Muscle of leg (tissue), 11 donors: Measurements from ENCODE around the gene CDH22. TPM values are rescaled to one million over a fixed set of nuclear protein-coding genes. Genes with fewer than 3 reads are reported as not detected.
A peak's percentile ranks its signal among the peaks of the same experiment; 100 is the strongest.

Experiments used
- DNase-seq: peaks from one replicate; pipeline ENCODE4 v3.0.0; 2013
- H3K27ac ChIP-seq: one replicate; pipeline ENCODE4 v1.5.1; 2013; ENCODE audit warnings: mild to moderate bottlenecking, low read length, control low read depth
- H3K27me3 ChIP-seq: one replicate; pipeline ENCODE4 v1.6.1; 2013; ENCODE audit warnings: low read length; ENCODE audit not compliant: control insufficient read depth, insufficient read depth
- H3K36me3 ChIP-seq: one replicate; pipeline ENCODE4 v1.6.1; 2013; ENCODE audit warnings: low read length; ENCODE audit not compliant: control insufficient read depth, insufficient read depth
- H3K4me1 ChIP-seq: one replicate; pipeline ENCODE4 v1.6.1; 2013; ENCODE audit warnings: low read length; ENCODE audit not compliant: control insufficient read depth, insufficient read depth
- H3K4me3 ChIP-seq: one replicate; pipeline ENCODE4 v1.5.1; 2013; ENCODE audit warnings: low read length, control low read depth
- H3K9me3 ChIP-seq: replicated peaks from 2 replicates; pipeline ENCODE4 v1.6.1; 2013; ENCODE audit warnings: low read depth, low read length; ENCODE audit not compliant: control insufficient read depth
- WGBS: methylation state at CpG from one replicate; pipeline ENCODE4 v1.1.5; 2013; ENCODE audit warnings: missing lambda C conversion rate; ENCODE audit not compliant: insufficient coverage; 5-methylcytosine and 5-hydroxymethylcytosine counted together
- polyA plus RNA-seq, 8 donors: library from polyadenylated mRNA; unstranded; fragments of 120-200 nt; gene quantifications; one replicate each; pipeline versions ENCODE4 v1.2.1 to v1.2.3, GENCODE V29; 2013; ENCODE audit warnings: inconsistent platforms in 1 of 8, low replicate concordance in 1 of 8; ENCODE audit not compliant: insufficient read length in 8 of 8, insufficient read depth in 1 of 8
- total RNA-seq: library from RNA; stranded (reverse); fragments of 120-200 nt; gene quantifications from one replicate; pipeline ENCODE4 v1.2.4, GENCODE V29; 2013

The CDH22 gene
- total and polyA plus RNA-seq, 9 donors = 0.13 to 0.43 (median 0.25) TPM

DNA sequence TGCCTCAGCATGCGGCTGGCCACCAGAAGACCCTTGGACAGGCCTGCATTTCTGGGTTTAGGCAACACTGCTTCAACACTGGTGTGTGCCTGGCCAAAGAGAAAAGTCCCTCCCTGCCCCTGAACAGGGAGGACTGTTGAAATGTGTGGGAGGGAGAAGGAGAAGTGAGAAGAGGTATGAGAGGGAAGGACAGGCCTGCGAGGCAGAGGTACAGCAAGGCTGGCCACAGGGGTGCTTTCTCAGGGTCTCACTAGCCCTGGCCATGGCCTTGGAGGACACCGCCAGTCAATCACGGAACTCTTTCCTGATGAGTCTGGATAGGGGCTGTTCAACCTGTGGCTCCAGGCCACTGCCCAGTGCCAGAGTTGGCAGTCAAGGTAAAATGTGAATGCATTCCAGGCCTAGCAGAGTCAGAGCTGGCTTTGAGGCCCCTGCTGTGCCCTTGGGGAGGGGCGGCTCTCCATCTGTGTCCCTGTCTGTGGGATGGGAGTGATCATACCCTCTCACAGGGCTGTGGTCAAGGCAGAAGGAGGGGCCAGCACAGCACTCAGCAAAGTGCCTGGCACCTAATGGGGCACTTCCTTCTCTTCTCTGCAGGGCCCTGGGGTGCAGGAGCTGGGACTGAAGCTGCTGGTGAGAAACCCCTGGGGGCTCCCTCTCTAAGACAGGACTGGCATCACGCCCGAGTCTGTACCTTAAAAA lies 43.2 kb upstream of the CDH22 start:
- Histone ChIP-seq H3K27me3 (no peaks in the 10 kb centered on the region), H3K27ac (no peak overlapping the region), H3K4me1 (peaks cover 31% of the 10 kb centered on the region), H3K4me3 (no peak overlapping the region), H3K36me3 (peaks cover 48% of the 10 kb centered on the region), H3K9me3 (no peaks in the 10 kb centered on the region)
- 94% methylated on average over 6 of the region's 7 CpGs for WGBS
- no peak for DNase-seq

DNA sequence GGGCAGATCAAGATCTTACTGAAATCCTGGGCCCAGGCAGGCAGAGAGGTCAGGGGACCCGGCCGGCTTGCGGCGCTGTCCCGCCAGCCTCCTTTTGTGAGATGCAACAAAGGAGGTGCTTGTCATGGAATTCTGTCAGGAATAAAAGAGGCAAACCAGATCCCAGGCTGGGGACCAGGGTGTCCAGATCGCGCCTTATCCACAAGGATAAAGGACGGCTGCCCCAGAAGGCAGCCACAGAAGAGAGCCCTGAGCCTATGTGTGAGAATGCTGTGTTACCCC lies 42.6 kb upstream of the CDH22 start:
- H3K36me3 ChIP-seq = peaks cover 42% of the 10 kb centered on the region
- no peak overlapping the region for H3K4me3 ChIP-seq
- H3K27me3 ChIP-seq = no peaks in the 10 kb centered on the region
- no peak overlapping the region for H3K27ac ChIP-seq
- H3K9me3 ChIP-seq = no peaks in the 10 kb centered on the region
- H3K4me1 ChIP-seq = peaks cover 28% of the 10 kb centered on the region
- no peak for DNase-seq
- WGBS = 76% methylated on average over 8 of the region's 8 CpGs

DNA sequence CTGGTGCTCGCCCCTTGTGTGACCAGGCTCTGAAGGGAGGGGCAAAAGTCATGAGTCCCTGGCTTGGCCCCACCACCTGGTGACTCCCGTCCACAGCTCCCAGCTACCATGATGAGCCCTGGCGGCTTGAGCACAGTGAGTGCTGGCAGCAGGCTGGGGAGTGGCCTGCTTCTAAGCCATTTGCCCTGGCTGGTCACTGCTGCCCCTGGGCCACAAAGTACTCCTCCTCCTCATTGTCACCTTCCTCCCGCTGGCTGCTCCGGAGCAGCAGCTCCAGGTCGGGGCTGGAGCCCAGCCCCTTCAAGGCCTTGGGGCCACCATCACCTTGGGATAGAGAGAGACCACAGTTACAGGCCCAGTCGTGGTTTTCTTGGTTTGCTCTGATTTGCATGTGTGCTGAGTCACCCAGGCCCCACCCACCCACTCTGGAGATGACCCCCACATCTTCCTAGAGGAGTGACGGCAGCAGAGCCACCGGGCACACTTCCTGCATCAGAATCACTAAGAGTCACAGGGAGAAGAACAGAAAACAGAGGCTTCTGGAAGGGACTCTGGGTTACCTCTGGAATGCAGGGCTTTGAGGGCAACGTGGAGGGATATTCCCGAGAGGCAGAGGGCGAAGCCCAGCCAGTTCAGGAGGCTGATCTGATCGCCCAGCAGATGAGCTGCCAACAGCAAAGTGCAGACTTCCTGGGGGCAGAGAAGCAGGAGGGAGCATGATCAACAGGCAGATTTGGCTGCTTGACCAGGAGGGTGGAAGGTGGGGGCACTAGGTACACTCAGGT lies 42.1 kb upstream of the CDH22 start:
- 51% methylated on average over 9 of the region's 13 CpGs for WGBS
- H3K4me3 ChIP-seq = no peak overlapping the region
- no peak overlapping the region for H3K27ac ChIP-seq
- peaks cover 37% of the 10 kb centered on the region for H3K36me3 ChIP-seq
- peaks cover 28% of the 10 kb centered on the region for H3K4me1 ChIP-seq
- no peak for DNase-seq
- H3K9me3 ChIP-seq = no peaks in the 10 kb centered on the region
- H3K27me3 ChIP-seq = no peaks in the 10 kb centered on the region

DNA sequence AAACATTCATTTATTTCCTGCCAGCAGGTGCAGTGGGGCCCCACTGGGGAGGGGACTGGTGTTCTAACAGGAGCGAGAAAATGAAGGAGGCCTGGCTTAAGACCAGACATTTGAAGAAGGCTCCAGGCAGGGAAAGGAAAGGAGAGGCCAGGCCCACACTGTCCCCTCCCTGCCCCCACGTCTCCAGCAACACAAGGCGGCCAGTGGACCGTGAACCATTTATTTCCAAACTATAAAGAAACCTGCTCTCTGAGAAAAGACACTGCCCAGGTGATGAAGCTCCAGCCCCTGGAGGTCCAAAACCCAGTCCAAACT lies 41.4 kb upstream of the CDH22 start:
- Histone ChIP-seq H3K27ac (peak overlapping the region; percentile 81), H3K4me3 (no peak overlapping the region), H3K9me3 (no peaks in the 10 kb centered on the region), H3K27me3 (no peaks in the 10 kb centered on the region), H3K36me3 (peaks cover 30% of the 10 kb centered on the region), H3K4me1 (peaks cover 28% of the 10 kb centered on the region)
- peak; percentile 61 for DNase-seq
- WGBS = no CpG with 5 or more reads among the region's 4 CpGs

DNA sequence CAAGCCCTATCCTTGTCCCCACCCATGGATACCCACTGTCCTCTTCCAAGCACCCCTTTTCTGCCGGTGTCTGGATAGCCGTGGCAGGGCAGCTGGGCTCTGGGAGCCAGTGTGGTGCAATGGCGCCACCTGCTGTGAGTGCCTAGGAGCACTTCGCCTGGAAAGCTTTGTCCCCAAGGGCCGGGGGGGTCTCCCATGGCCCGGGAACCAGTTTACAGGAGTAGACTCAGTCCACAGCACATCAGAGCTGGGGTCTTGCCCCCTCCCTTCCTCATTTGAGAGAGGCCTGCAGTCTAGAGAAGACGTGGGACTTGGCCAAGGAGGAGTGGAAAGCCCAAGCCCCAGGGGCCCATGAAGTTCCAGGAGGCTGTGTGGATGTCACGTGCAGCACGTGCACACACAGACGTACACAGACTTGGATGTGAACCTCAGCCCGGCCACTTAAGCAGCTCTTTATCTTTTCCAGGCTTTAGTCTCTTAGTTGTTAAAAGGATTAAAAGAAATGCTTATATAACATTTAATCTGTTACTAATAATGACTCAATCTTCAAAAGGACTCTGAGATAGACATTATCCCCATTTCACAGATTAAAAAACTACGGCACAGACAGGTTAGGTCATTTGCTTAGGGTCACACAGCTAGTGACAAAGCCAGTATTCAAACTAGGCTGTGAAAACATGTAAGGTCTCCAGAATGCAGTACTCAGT lies 40.9 kb upstream of the CDH22 start:
- no peak overlapping the region for H3K4me3 ChIP-seq
- peaks cover 28% of the 10 kb centered on the region for H3K4me1 ChIP-seq
- 28% methylated on average over 7 of the region's 12 CpGs for WGBS
- peaks cover 3% of the 10 kb centered on the region for H3K27me3 ChIP-seq
- H3K27ac ChIP-seq = peak overlapping the region; percentile 81
- peak; percentile 95 for DNase-seq
- H3K9me3 ChIP-seq = no peaks in the 10 kb centered on the region
- H3K36me3 ChIP-seq = peaks cover 26% of the 10 kb centered on the region

DNA sequence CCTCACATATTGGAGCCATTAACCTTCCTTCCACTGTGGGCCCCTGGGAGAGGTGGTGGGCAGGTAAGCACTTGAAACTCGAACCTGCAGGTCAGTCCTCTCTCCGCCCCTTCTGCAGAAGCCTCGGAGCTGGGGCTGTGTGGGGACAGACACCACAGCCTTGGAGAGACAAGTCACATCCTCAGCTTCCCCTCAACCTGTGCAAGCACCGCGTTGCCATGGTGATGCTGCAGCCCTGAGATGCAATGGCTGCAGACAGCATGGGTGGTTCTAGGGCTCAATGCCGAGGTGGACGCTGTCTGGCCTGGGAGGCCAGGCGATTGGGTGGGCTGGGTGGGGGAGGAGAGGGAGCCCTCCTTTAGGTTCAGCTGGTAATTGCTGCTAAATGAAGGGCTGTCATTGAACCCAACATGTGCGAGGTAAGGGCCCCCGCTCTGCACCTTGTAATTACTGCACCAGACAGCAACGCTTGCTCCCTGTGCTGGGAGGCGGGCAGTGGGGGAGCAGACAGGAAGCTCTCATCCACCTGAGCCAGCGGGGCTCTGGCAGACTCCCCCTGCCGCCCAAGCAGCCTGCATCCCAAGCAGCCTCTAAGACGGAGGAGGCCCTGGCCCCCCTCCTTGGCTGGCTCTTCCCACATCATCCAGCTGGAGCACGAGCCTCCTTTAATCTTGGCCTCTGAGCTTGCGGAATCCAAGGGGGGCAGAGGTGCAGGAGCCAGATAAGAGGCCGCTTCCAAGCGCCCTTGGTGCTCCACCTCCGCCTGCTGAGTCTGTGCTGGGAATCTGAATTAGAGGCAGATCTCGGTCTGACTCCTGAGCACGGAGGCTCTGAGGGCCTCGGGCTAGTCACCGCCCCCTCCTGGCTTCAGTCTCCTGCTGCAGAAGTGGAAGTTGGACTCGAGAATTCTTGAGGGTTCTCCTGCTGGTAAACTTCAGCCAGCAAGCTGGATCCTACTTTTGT lies 39.8 kb upstream of the CDH22 start:
- H3K27me3 ChIP-seq = peaks cover 14% of the 10 kb centered on the region
- peaks cover 33% of the 10 kb centered on the region for H3K4me1 ChIP-seq
- 21% methylated on average over 14 of the region's 25 CpGs for WGBS
- H3K9me3 ChIP-seq = no peaks in the 10 kb centered on the region
- peaks cover 26% of the 10 kb centered on the region for H3K36me3 ChIP-seq
- no peak overlapping the region for H3K4me3 ChIP-seq
- H3K27ac ChIP-seq = peak overlapping the region; percentile 81
- peak; percentile 88 for DNase-seq

DNA sequence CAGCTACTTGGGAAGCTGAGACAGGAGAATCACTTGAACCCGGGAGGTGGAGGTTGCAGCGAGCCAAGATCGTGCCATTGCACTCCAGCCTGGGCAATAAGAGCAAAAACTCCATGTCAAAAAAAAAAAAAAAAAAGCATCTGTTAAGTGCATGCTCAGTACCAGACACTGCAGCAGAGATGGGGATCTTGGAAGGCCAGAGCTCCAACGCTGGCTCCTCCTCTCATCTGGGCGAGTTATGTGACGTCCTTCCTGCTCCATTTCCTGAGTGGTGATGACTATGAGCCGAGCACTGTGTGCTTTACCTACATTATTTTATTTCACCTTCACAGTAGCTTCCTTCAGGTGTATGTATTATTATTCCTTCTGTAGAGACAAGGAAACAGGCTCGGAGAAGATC lies 38.5 kb upstream of the CDH22 start:
- H3K36me3 ChIP-seq = peaks cover 22% of the 10 kb centered on the region
- DNase-seq = no peak

DNA sequence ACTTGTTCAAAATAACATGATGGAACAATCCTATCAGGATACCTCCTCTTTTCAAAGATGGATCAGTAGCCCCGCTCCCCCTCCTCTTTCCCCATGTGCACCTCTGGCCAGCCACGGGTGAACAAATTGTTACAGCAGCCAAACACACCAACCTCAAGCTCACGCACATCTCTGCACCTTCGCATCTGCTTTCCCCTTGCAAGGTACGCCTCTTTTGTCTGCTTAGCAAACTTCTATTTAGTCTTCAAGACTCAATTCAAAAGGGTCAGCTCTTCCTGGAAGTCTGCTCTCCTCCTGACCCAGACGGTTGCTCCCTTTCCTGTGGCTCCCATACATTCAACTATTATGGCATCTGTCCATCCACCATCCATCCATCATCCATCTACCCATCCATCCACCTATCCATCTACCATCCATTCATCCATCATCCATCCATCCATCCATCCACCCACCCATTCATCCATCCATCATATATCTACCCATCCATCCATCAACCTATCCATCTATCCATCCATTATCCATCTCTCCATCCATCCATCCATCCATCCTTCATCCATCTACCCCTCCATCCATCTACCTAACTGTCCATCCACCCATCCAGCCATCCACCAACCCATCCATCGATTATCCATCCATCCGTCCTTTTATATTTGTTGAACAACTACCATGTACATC lies 36.3 kb upstream of the CDH22 start:
- peaks cover 38% of the 10 kb centered on the region for H3K27me3 ChIP-seq
- WGBS = 69% methylated on average over 8 of the region's 8 CpGs
- H3K27ac ChIP-seq = no peak overlapping the region
- H3K36me3 ChIP-seq = peaks cover 1% of the 10 kb centered on the region
- no peaks in the 10 kb centered on the region for H3K9me3 ChIP-seq
- DNase-seq = no peak
- H3K4me1 ChIP-seq = peaks cover 30% of the 10 kb centered on the region
- no peak overlapping the region for H3K4me3 ChIP-seq

More for the DNA sequence above, 38.5 kb upstream of the CDH22 start:
- no peak overlapping the region for H3K27ac ChIP-seq
- peaks cover 39% of the 10 kb centered on the region for H3K4me1 ChIP-seq
- WGBS = 33% methylated on average over 1 of the region's 8 CpGs
- peaks cover 27% of the 10 kb centered on the region for H3K27me3 ChIP-seq
- H3K9me3 ChIP-seq = no peaks in the 10 kb centered on the region
- no peak overlapping the region for H3K4me3 ChIP-seq

DNA sequence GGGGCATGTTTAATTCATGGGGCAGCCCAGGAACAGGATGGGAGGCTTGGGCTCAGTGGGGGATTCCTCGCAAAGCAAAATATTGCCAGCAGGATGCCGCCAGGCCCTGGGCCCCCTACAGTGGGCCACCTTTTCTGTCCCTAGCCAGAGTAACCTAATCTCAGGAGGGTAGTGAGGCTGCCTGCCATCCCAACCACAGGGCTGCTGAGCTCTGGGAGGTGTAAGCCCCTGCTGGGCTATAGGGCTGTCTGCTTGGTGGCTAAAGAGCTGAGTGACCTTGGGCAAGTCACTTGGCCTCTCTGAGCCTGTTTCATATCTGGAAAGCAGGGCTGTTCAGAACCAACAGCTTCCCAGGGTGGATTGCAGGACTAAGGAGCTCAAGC lies 35.7 kb upstream of the CDH22 start:
- H3K9me3 ChIP-seq = no peaks in the 10 kb centered on the region
- WGBS = no CpG with 5 or more reads among the region's 2 CpGs

More for the DNA sequence above, 35.7 kb upstream of the CDH22 start:
- H3K4me1 ChIP-seq = peaks cover 25% of the 10 kb centered on the region
- H3K27me3 ChIP-seq = peaks cover 45% of the 10 kb centered on the region
- H3K27ac ChIP-seq = no peak overlapping the region
- no peak overlapping the region for H3K4me3 ChIP-seq
- DNase-seq = no peak
- no peaks in the 10 kb centered on the region for H3K36me3 ChIP-seq
